K562 (cell line): ENCODE results near the gene SORBS2. TPM values are rescaled to one million over a fixed set of nuclear protein-coding genes. Genes with fewer than 3 reads are reported as not detected.

Experiments used
- ATAC-seq: fragments of 200-7000 bp; cut with Tn5 transposase; 3 replicates; pipeline ENCODE4 v1.9.1; 2020; ENCODE audit warnings: moderate library complexity
- BruUV-seq: library from RNA; stranded (reverse); fragments of 400-500 nt; replicated peaks from 2 replicates; lab custom pipeline; 2021; lab: Mats Ljungman, UMichigan
- CTCF ChIA-PET: fragments of 300-600 bp; formaldehyde crosslinking; extraction: SDS; loops from one replicate; lab custom pipeline; 2021; ENCODE audit warnings: low intra/inter-chr PET ratio; lab: Yijun Ruan, JAX
- POLR2A ChIA-PET: fragments of 300-600, 350-650 bp; sonication (Branson Sonifier 250); formaldehyde crosslinking; extraction: SDS; loops from one replicate; lab custom pipeline; 2021; ENCODE audit warnings: antibody characterized with exemption, inconsistent platforms; lab: Yijun Ruan, JAX
- DNase-seq, 4 experiments: peaks; one replicate each; pipeline versions ENCODE4 v3.0.0 to v3.0.0-alpha.2; 2011 to 2018; ENCODE audit warnings: low spot score in 3 of 4, mixed read lengths in 3 of 4; ENCODE audit errors: extremely low read depth in 1 of 4
- FAIRE-seq: peaks from 2 replicates; lab custom pipeline; 2011; peaks lifted over from hg19 to GRCh38; lab: Jason Lieb, UNC
- H2AFZ ChIP-seq: 2 replicates; pipeline ENCODE4 v1.6.0; 2011; ENCODE audit warnings: low read depth, low read length, control low read depth, inconsistent platforms
- H3K27ac ChIP-seq: fragments of 200-600 bp; 3 replicates; pipeline ENCODE4 v1.8.0; 2011; ENCODE audit warnings: low read depth, mild to moderate bottlenecking, control low read depth, inconsistent platforms, low read length, moderate library complexity, mixed read lengths; ENCODE audit errors: extremely low read depth
- H3K27me3 ChIP-seq, 2 experiments: fragments of 300-600 bp in 1 of 2; 2 replicates in 1 of 2; 3 replicates in 1 of 2; pipeline versions ENCODE4 v1.6.0 to v1.8.0; 2011; ENCODE audit warnings: inconsistent platforms in 2 of 2, low read length in 2 of 2, mild to moderate bottlenecking in 1 of 2, mixed read lengths in 1 of 2, moderate library complexity in 1 of 2; ENCODE audit not compliant: control insufficient read depth in 2 of 2, insufficient read depth in 2 of 2
- H3K36me3 ChIP-seq: fragments of 300-600 bp; 3 replicates; pipeline ENCODE4 v1.8.0; 2011; ENCODE audit warnings: mild to moderate bottlenecking, low read length, inconsistent platforms; ENCODE audit not compliant: control insufficient read depth, insufficient read depth
- H3K4me1 ChIP-seq, 2 experiments: fragments of 200-600 bp in 1 of 2; replicated peaks in 1 of 2; 2 replicates in 1 of 2; 3 replicates in 1 of 2; pipeline versions ENCODE4 v1.5.1 to v1.8.0; 2011; ENCODE audit warnings: inconsistent platforms in 2 of 2, low read length in 2 of 2, mild to moderate bottlenecking in 1 of 2, mixed read lengths in 1 of 2, moderate library complexity in 1 of 2; ENCODE audit not compliant: control insufficient read depth in 2 of 2, insufficient read depth in 2 of 2
- H3K4me2 ChIP-seq: 2 replicates; pipeline ENCODE4 v1.6.1; 2011; ENCODE audit warnings: low read length, control low read depth, inconsistent platforms, mixed read lengths; ENCODE audit not compliant: insufficient read depth
- H3K4me3 ChIP-seq: fragments of 200-600 bp; sonication (generic), shearing (Covaris generic); 2 replicates; pipeline ENCODE4 v1.5.1; 2016; ENCODE audit warnings: control low read depth, inconsistent platforms
- H3K79me2 ChIP-seq: fragments of 200-600 bp; 3 replicates; pipeline ENCODE4 v1.8.0; 2011; ENCODE audit warnings: low read length, inconsistent platforms; ENCODE audit not compliant: control insufficient read depth, insufficient read depth
- H3K9ac ChIP-seq, 2 experiments: 2 replicates each; pipeline versions ENCODE4 v1.6.0 to v1.6.1; 2011; ENCODE audit warnings: low read depth in 2 of 2, low read length in 2 of 2, control low read depth in 1 of 2, inconsistent platforms in 1 of 2, mild to moderate bottlenecking in 1 of 2, mixed read lengths in 1 of 2; ENCODE audit not compliant: insufficient read depth in 1 of 2
- H3K9me1 ChIP-seq: one replicate; pipeline ENCODE4 v1.6.0; 2011; ENCODE audit warnings: inconsistent platforms, mild to moderate bottlenecking, low read length, moderate library complexity; ENCODE audit not compliant: control insufficient read depth, insufficient read depth
- H3K9me3 ChIP-seq: replicated peaks from 2 replicates; pipeline ENCODE4 v1.5.1; 2011; ENCODE audit warnings: low read depth, low read length, inconsistent platforms; ENCODE audit not compliant: control insufficient read depth, insufficient read depth
- H4K20me1 ChIP-seq: replicated peaks from 2 replicates; pipeline ENCODE4 v1.6.1; 2011; ENCODE audit warnings: low read length, inconsistent platforms, mixed read lengths; ENCODE audit not compliant: control insufficient read depth, insufficient read depth
- BRCA1 ChIP-seq, 2 experiments: fragments of 450-650 bp in 1 of 2; sonication (generic) in 1 of 2; formaldehyde crosslinking in 1 of 2; IDR thresholded peaks; 2 replicates each; pipeline versions ENCODE4 v1.5.0 to v1.6.1; 2017 to 2020; ENCODE audit warnings: mild to moderate bottlenecking in 1 of 2, missing genetic modification reagents in 1 of 2
- ERF ChIP-seq: fragments of 450-650 bp; formaldehyde crosslinking; IDR thresholded peaks from 2 replicates; pipeline ENCODE4 v1.4.0; 2020; ENCODE audit warnings: mild to moderate bottlenecking, mixed read lengths
- FOS ChIP-seq: IDR thresholded peaks from 3 replicates; pipeline ENCODE4 v1.6.1; 2011; ENCODE audit not compliant: insufficient read length; ENCODE audit errors: extremely low read depth
- GATAD2A ChIP-seq: fragments of 450-650 bp; IDR thresholded peaks from 2 replicates; pipeline ENCODE4 v1.6.1; 2017
- ZBTB8A ChIP-seq: fragments of 450-650 bp; IDR thresholded peaks from 2 replicates; pipeline ENCODE4 v1.6.1; 2018; ENCODE audit warnings: mild to moderate bottlenecking, moderate library complexity; ENCODE audit not compliant: partially characterized antibody
- WGBS: fragments of 100-300 bp; shearing (Covaris generic); methylation state at CpG from one replicate; pipeline ENCODE4 v1.1.6; 2016; ENCODE audit warnings: low coverage, mixed read lengths; ENCODE audit not compliant: insufficient coverage; ENCODE audit errors: missing lambda C conversion rate; 5-methylcytosine and 5-hydroxymethylcytosine counted together
- in situ Hi-C: fragments of 300-500 bp; cut with MboI; formaldehyde crosslinking; loops from 4 replicates; pipeline ENCODE4 v1.15.0; 2018; ENCODE audit warnings: inconsistent platforms, mixed read lengths
- intact Hi-C: fragments of 100-400 bp; cut with micrococcal nuclease; formaldehyde crosslinking; loops from 2 replicates; pipeline ENCODE4 v1.14.2; 2022
- polyA plus RNA-seq, 8 experiments: library from polyadenylated mRNA; depleted of rRNA in 4 of 8; stranded (reverse) in 5 of 8; unstranded in 3 of 8; fragments of >200 nt; fragmentation: Nextera tagmentation in 2 of 8; fragmentation: Illumina TruSeq in 1 of 8; extraction: Ambion mirVana in 2 of 8; extraction: Trizol in 1 of 8; gene quantifications; 2 replicates each; pipeline versions ENCODE4 v1.2.1 to v1.2.3, GENCODE V29; 2011 to 2014; ENCODE audit warnings: inconsistent platforms in 1 of 8, missing spikeins in 1 of 8
- total RNA-seq, 7 experiments: library from RNA; depleted of rRNA in 6 of 7; stranded (reverse); fragments of >200 nt in 6 of 7; fragmentation: Illumina TruSeq in 2 of 7; extraction: Trizol in 2 of 7; gene quantifications; 2 replicates each; pipeline versions ENCODE4 v1.2.1 to v1.2.3, GENCODE V29; 2011 to 2021; ENCODE audit warnings: low replicate concordance in 1 of 7
- TF ChIP-seq, protein P1 (sequence below), 2 experiments: fragments of 450-650 bp; formaldehyde crosslinking in 1 of 2; IDR thresholded peaks; 2 replicates each; pipeline versions ENCODE4 v1.4.0 to v1.6.1; 2014 to 2020; ENCODE audit warnings: mild to moderate bottlenecking in 2 of 2, borderline replicate concordance in 1 of 2, low read depth in 1 of 2

SORBS2 gene
- total and polyA plus RNA-seq, 9 of the 15 experiments (the other 6 are each of a cell fraction or from before 2014, with no cell fraction given): 0.29 TPM; not detected in 8

DNA sequence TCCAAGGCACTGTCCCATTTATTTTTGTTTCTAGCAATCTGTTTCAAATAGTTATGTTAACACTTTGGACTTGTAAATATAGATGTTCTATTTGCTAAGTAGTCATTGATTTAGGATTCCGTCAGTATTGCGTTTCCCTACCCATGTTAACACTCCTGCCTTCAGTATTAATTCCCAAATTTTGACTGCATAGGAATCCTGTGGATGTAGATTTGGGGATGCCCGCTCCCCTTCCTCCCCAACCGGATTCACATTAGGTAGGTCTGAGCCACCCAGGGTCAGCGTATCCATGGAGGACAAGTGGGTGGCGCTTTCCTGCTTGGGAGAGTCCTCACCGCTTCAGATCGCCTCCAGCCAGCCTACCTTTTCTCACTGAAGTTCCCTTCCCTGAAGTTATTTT is 1.1 kb upstream of the SORBS2 start:
- Histone ChIP-seq H3K27ac (no peak overlapping the region), H3K4me1 (no peaks in the 10 kb centered on the region), H2AFZ (no peak overlapping the region), H3K4me2 (no peak overlapping the region), H3K4me3 (no peak overlapping the region), H3K9ac (no peak overlapping the region), H3K27me3 (peaks cover 13 to 23% of the 10 kb centered on the region in 2 experiments; a peak in 3 of 5 replicates), H4K20me1 (no peaks in the 10 kb centered on the region), H3K79me2 (no peaks in the 10 kb centered on the region), H3K9me3 (no peaks in the 10 kb centered on the region), H3K9me1 (no peaks in the 10 kb centered on the region), H3K36me3 (no peaks in the 10 kb centered on the region)
- CTCF ChIA-PET: no interaction called here
- ATAC-seq (no peak), DNase-seq (no peak), FAIRE-seq (no peak)
- TF ChIP-seq ZBTB8A: no peak
- TF ChIP-seq ERF (CRISPR knock-in tag): no peak
- no peak for TF ChIP-seq FOS
- TF ChIP-seq, protein P1, sequence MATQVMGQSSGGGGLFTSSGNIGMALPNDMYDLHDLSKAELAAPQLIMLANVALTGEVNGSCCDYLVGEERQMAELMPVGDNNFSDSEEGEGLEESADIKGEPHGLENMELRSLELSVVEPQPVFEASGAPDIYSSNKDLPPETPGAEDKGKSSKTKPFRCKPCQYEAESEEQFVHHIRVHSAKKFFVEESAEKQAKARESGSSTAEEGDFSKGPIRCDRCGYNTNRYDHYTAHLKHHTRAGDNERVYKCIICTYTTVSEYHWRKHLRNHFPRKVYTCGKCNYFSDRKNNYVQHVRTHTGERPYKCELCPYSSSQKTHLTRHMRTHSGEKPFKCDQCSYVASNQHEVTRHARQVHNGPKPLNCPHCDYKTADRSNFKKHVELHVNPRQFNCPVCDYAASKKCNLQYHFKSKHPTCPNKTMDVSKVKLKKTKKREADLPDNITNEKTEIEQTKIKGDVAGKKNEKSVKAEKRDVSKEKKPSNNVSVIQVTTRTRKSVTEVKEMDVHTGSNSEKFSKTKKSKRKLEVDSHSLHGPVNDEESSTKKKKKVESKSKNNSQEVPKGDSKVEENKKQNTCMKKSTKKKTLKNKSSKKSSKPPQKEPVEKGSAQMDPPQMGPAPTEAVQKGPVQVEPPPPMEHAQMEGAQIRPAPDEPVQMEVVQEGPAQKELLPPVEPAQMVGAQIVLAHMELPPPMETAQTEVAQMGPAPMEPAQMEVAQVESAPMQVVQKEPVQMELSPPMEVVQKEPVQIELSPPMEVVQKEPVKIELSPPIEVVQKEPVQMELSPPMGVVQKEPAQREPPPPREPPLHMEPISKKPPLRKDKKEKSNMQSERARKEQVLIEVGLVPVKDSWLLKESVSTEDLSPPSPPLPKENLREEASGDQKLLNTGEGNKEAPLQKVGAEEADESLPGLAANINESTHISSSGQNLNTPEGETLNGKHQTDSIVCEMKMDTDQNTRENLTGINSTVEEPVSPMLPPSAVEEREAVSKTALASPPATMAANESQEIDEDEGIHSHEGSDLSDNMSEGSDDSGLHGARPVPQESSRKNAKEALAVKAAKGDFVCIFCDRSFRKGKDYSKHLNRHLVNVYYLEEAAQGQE (IDR thresholded peaks at IDR 0.05; ENCODE audit: borderline replicate concordance): no peak
- TF ChIP-seq, protein P1 (CRISPR knock-in tag; IDR thresholded peaks at IDR 0.05; ENCODE audit: low read depth): no peak
- no peak for TF ChIP-seq BRCA1 (IDR thresholded peaks at IDR 0.05)
- TF ChIP-seq BRCA1 (CRISPR knock-in tag; IDR thresholded peaks at IDR 0.05): no peak
- TF ChIP-seq GATAD2A: no peak
- intact Hi-C loops: no loop called here
- 2% methylated on average over 8 of the region's 8 CpGs for WGBS
- in situ Hi-C loops: no loop called here
- no TSS peak for BruUV-seq
- POLR2A ChIA-PET: no interaction called here
